ENCODE measurements around the gene JUNB.

DNA sequence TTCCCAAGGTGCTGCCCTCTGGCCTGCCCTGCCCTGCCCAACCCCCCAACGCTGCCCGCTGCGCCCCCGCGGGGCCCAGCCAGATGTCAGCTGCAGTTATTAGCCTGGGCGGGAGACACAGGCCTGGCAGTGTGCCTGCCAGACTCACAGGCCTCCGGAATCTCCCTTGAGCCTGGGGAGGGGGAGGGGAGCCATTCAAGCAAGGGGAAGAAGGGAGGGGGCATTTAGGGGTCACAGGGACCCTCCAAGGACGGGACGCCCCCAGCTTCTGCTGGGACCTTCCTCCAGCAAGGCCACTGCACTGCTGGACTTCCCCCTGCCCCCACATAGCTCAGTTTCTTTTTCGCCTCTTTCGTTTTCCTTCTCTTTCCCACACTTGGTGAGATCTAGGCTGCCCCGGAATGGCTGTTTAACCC lies 2.6 kb upstream of the JUNB start:
- TF ChIP-seq POLR2AphosphoS5 (IDR thresholded peaks at IDR 0.05; ENCODE audit: low read depth, low read length) (peak; percentile 58; the same call in 1 of the 2 replicates), SIN3A (IDR thresholded peaks at IDR 0.05; ENCODE audit: borderline replicate concordance, insufficient read depth, low read depth, low read length) (0 out of 2 replicates have a peak, but pooled peaks have one; percentile 64), TCF7L2 (IDR thresholded peaks at IDR 0.05; ENCODE audit: low read depth, low read length) (no peak)
- TF ChIP-seq, protein P1, sequence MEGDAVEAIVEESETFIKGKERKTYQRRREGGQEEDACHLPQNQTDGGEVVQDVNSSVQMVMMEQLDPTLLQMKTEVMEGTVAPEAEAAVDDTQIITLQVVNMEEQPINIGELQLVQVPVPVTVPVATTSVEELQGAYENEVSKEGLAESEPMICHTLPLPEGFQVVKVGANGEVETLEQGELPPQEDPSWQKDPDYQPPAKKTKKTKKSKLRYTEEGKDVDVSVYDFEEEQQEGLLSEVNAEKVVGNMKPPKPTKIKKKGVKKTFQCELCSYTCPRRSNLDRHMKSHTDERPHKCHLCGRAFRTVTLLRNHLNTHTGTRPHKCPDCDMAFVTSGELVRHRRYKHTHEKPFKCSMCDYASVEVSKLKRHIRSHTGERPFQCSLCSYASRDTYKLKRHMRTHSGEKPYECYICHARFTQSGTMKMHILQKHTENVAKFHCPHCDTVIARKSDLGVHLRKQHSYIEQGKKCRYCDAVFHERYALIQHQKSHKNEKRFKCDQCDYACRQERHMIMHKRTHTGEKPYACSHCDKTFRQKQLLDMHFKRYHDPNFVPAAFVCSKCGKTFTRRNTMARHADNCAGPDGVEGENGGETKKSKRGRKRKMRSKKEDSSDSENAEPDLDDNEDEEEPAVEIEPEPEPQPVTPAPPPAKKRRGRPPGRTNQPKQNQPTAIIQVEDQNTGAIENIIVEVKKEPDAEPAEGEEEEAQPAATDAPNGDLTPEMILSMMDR (IDR thresholded peaks at IDR 0.05), result no peak
- TF ChIP-seq, protein P2, sequence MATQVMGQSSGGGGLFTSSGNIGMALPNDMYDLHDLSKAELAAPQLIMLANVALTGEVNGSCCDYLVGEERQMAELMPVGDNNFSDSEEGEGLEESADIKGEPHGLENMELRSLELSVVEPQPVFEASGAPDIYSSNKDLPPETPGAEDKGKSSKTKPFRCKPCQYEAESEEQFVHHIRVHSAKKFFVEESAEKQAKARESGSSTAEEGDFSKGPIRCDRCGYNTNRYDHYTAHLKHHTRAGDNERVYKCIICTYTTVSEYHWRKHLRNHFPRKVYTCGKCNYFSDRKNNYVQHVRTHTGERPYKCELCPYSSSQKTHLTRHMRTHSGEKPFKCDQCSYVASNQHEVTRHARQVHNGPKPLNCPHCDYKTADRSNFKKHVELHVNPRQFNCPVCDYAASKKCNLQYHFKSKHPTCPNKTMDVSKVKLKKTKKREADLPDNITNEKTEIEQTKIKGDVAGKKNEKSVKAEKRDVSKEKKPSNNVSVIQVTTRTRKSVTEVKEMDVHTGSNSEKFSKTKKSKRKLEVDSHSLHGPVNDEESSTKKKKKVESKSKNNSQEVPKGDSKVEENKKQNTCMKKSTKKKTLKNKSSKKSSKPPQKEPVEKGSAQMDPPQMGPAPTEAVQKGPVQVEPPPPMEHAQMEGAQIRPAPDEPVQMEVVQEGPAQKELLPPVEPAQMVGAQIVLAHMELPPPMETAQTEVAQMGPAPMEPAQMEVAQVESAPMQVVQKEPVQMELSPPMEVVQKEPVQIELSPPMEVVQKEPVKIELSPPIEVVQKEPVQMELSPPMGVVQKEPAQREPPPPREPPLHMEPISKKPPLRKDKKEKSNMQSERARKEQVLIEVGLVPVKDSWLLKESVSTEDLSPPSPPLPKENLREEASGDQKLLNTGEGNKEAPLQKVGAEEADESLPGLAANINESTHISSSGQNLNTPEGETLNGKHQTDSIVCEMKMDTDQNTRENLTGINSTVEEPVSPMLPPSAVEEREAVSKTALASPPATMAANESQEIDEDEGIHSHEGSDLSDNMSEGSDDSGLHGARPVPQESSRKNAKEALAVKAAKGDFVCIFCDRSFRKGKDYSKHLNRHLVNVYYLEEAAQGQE (IDR thresholded peaks at IDR 0.05; ENCODE audit: insufficient read depth in 1 of 2, low read depth in 2 of 2, low read length in 1 of 2), result no peak
